ENCODE data around the gene JAML. TPM values are rescaled to one million over a fixed set of nuclear protein-coding genes. Genes with fewer than 3 reads are reported as not detected.

The JAML gene
- total and polyA plus RNA-seq, 2 experiments from 2014 or later, result 0.56 to 1.0 TPM

GRCh38 chr11:118227865-118228785, 3.3 kb upstream of the JAML start:
- DNase-seq (ENCODE audit: low spot score), result no peak
- Mint-ChIP-seq H3K27me3 (ENCODE audit: insufficient read depth, low read depth, poor library complexity) (no peaks in the 10 kb centered on the region), H3K4me1 (no peaks in the 10 kb centered on the region), H3K36me3 (ENCODE audit: low read depth) (no peaks in the 10 kb centered on the region), H3K4me3 (no peak overlapping the region), H3K9me3 (no peaks in the 10 kb centered on the region), H3K27ac (no peak overlapping the region)
- Histone ChIP-seq H3K79me2 (replicated peaks; ENCODE audit: insufficient read depth) (no peaks in the 10 kb centered on the region), H2AFZ (no peak overlapping the region), H3K4me2 (no peak overlapping the region), H3F3A (replicated peaks; ENCODE audit: low read depth) (no peaks in the 10 kb centered on the region), H3K9me2 (ENCODE audit: insufficient read depth) (no peaks in the 10 kb centered on the region), H3K4me3 (no peak overlapping the region), H3K36me3 (ENCODE audit: insufficient read depth) (no peaks in the 10 kb centered on the region), H3K4me1 (ENCODE audit: insufficient read depth) (no peaks in the 10 kb centered on the region), H3K27me3 (ENCODE audit: insufficient read depth) (no peaks in the 10 kb centered on the region), H3K27ac (ENCODE audit: low read depth) (no peak overlapping the region), H4K20me1 (replicated peaks; ENCODE audit: insufficient read depth) (no peaks in the 10 kb centered on the region)
- TF ChIP-seq ZNF331 (CRISPR knock-in tag; IDR thresholded peaks at IDR 0.05; ENCODE audit: low read depth), result no peak
- no peak for TF ChIP-seq REST (IDR thresholded peaks at IDR 0.05; ENCODE audit: unreplicated experiment)
- no peak for TF ChIP-seq EZH2 (IDR thresholded peaks at IDR 0.05; ENCODE audit: low read depth, unreplicated experiment)
- no peak for TF ChIP-seq POLR2AphosphoS5 (IDR thresholded peaks at IDR 0.05; ENCODE audit: low read depth)
- TF ChIP-seq STAT1 (IDR thresholded peaks at IDR 0.05; ENCODE audit: unreplicated experiment), result no peak
- ATAC-seq, result no peak

GRCh38 chr11:118226781-118227180, 2.0 kb upstream of the JAML start:
- no peaks in the 10 kb centered on the region for H3K9me3 Mint-ChIP-seq
- Histone ChIP-seq H3K4me3 (no peak overlapping the region), H3F3A (replicated peaks; ENCODE audit: low read depth) (no peaks in the 10 kb centered on the region), H3K27ac (ENCODE audit: low read depth) (no peak overlapping the region), H3K4me2 (no peak overlapping the region), H3K27me3 (ENCODE audit: insufficient read depth) (no peaks in the 10 kb centered on the region), H3K36me3 (ENCODE audit: insufficient read depth) (no peaks in the 10 kb centered on the region), H2AFZ (no peak overlapping the region), H3K79me2 (replicated peaks; ENCODE audit: insufficient read depth) (no peaks in the 10 kb centered on the region), H4K20me1 (replicated peaks; ENCODE audit: insufficient read depth) (no peaks in the 10 kb centered on the region), H3K4me1 (ENCODE audit: insufficient read depth) (no peaks in the 10 kb centered on the region), H3K9me2 (ENCODE audit: insufficient read depth) (no peaks in the 10 kb centered on the region)
- no peaks in the 10 kb centered on the region for H3K4me1 Mint-ChIP-seq
- H3K27ac Mint-ChIP-seq, result no peak overlapping the region
- DNase-seq (ENCODE audit: low spot score) (no peak), ATAC-seq (no peak)
- no peak overlapping the region for H3K4me3 Mint-ChIP-seq
- no peaks in the 10 kb centered on the region for H3K27me3 Mint-ChIP-seq (ENCODE audit: insufficient read depth, low read depth, poor library complexity)
- H3K36me3 Mint-ChIP-seq (ENCODE audit: low read depth), result no peaks in the 10 kb centered on the region
- TF ChIP-seq STAT1 (IDR thresholded peaks at IDR 0.05; ENCODE audit: unreplicated experiment), result no peak
- TF ChIP-seq ZNF114 (CRISPR knock-in tag; IDR thresholded peaks at IDR 0.05), result no peak
- TF ChIP-seq ETS1 (IDR thresholded peaks at IDR 0.05), result no peak
- TF ChIP-seq POLR2AphosphoS5 (IDR thresholded peaks at IDR 0.05; ENCODE audit: low read depth), result no peak
- no peak for TF ChIP-seq ZNF462 (CRISPR knock-in tag; IDR thresholded peaks at IDR 0.05)
- TF ChIP-seq ZNF331 (CRISPR knock-in tag; IDR thresholded peaks at IDR 0.05; ENCODE audit: low read depth), result no peak
